HG03064 (cell line): ENCODE data around the gene ZNF44.
"Not testable (repeated sequence)": the region's sequence is repeated elsewhere in the genome, so short reads cannot be mapped to it uniquely, and the experiment has no call there.

Source experiments
- ATAC-seq: cut with Tn5 transposase; IDR thresholded peaks from one replicate; pipeline ENCODE4 v1.9.1; 2021; ENCODE audit warnings: low read depth; ENCODE audit not compliant: unreplicated experiment

The ZNF44 gene

DNA sequence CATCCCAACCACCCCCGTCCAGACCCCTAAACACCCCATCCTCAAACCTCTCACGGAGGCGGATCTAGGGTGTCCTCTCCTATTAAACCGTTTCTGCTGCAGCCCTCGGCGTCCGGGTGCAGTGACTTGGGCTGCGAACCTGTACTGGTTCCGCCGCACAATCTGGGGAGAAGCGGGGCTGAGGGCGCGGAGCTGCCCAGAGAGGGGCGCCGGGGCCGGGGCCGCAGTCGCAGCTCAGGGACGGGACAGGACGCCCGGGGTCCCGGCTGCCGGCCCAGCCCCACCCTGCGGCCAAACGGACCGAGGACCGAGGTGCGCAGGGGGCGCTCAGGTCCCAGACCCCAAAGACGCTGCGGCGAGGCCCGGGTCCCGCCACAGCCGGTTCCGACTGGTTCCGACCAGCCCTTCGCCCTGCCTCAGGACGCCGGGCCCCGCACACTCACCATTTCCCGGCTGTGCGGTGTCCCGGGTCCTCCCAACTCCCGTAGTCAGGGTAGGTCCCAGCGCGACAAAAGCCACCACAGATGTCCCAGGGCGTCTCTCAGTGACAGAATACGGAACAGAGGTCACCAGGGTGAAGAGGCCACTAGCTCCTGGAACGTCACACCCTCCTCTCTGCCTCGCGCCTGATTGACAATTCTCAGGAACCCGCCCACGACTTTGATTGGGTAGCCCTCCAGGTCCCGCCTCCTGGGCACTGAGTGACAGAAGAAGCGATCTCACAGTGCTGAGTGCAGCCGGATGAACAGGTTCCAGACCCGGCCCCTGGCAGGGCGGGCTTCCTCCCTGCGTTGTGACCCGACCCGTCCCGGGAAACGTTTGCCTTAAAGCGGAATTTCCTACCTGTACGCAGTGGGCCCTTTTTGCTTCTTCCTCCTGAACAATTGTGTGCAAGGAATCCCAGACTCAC lies at the start of gene ZNF44:
TSS of gene ZNF44 (minus strand) at position 635 of the 910 bp plus-strand sequence. CDS start at position 446, 189 bp downstream.
- ATAC-seq = peak; percentile 83

DNA sequence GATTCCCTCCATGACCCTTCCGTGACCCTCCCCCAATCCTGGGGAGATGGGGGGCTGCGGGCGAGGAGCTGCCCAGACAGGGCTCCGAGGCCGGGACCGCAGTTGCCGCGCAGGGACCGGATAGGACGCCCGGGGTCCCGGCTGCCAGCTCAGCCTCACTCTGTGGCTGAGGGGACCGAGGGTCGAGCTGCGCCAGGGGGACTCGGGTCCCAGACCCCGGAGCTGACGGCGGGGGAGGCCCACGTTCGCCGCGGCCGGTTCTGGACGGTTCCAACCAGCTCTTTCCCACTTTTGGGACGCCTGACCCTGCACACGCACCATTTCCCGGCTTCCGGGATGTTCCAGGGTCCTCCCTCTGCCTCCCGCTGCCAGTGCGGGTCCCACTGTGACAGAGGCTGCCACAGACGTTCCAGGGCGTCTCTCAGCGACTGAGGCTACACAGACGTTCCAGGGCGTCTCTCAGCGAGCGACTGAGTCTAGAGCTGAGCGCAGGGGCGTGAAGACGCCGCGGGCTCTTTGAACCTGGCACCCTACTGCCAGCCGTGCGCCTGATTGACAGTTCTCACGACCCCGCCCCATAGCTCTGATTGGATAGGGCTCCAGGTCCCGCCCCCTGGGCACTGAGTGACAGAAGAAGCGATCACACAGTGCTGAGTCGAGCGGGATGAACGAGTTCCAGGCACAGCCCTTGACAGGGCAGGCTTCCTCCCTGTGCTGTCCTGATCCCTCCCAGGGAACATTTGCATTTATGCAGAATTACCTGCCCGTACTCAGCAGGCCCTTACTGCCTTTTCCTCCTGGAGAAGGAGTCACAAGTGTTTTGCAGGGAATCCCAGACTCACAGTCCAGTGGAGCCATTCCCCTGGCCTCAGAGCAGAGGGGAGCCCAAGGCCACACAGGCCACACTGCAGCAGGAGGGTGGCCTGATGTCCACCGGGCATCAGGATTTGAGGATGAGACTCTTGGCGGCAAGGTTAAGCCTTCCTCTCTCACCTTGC lies 38.8 kb upstream of the ZNF44 start, which contains the start of gene ZNF563:
TSS of gene ZNF563 (minus strand) at position 472 of the 998 bp plus-strand sequence. CDS start at position 321, 151 bp downstream.
- peak; percentile 84 for ATAC-seq

DNA sequence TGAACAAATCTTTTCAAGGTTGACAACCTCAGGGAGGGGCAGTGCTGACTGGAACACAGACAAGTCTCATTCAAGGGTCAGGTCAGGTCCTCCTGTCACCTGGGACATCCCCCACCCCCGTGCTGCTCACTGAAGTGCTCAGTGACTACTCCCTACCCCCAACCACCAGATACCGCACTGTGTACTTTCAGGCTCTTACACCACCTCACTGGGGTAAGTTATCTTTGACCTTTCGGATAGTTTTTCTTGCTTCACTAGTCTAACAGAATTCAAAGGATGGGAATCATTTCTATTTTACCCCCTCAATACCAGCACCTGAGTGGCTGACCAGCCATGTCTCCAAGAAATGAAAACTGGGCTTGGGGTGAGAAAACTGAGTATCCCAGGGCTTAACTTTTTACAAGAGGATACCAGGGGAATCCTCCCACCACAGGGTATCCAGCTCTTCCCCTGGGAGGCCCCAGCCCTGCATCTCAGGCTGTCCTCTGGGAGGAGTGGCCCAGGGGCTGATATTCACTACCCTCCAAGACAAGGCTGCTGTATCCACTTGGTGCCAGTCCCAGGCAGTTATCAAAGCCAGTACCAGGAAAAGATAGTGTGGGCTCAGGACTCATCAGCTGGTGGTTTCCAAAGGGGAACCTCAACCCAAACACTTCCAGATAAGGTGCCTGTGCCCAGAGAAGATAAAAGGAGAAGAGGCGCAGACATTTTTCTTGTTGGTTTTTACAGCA lies 36.7 kb upstream of the ZNF44 start:
- no peak for ATAC-seq

DNA sequence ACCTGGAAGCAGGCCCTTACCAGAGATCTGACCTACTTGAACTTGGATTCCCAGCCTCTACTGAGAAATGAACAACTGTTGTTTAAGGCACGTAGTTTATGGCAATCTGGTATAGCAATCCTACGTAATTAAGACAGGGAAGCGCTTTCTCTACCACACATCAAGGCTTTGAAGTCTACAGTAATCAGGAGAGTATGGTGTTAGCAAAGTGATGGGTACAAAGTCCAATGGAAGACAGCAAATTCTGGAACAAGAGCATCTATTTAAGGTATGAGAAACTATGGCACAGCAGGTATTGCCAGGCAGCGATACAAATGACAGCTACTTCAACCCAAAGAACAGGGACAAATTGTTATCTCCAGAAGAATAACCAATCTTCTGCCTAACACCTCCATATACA lies 35.7 kb upstream of the ZNF44 start:
- no peak for ATAC-seq

DNA sequence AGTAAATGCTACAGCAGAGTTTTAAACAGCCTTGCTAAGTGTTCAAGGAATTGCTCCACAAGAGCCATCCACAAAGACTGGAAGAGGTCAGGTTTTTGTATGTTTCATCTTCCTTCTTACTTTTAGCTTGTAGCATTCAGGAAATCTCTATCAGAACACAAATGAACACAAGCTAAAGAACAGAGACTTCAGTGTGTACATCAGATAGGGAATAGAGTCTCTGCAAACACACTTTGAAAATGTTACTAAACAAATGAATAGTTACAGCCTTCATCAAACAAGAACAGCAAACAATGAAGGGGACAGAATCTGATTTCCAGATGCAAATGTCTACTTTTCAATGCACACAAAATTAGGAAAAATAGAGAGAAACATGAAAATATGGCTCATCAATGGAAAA lies 31.0 kb upstream of the ZNF44 start:
- no peak for ATAC-seq

DNA sequence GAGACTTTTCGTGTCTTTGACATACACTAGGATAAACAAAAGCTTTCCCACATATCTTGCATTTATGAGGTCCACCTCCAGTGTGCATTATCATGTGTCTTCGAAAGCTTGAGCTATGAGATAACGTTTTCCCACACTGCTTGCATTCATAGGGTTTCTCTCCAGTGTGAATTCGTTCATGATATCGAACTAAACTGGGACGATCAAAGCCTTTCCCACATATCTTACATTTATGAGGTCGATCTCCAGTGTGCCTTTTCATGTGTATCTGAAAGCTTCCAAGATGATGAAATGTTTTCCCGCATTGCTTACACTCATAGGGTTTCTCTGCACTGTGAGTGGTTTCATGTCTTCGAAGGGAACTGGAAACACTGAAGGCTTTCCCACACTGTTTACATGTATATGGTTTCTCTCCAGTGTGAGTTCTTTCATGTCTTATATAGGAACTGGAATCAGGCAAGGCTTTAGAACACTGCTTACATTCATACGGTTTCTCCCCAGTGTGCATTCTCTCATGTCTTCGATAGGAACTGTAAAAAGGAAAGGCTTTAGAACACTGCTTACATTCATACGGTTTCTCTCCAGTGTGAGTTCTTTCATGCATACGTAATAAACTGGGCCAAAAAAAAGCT lies 24.2 kb upstream of the ZNF44 start:
- no peak for ATAC-seq

DNA sequence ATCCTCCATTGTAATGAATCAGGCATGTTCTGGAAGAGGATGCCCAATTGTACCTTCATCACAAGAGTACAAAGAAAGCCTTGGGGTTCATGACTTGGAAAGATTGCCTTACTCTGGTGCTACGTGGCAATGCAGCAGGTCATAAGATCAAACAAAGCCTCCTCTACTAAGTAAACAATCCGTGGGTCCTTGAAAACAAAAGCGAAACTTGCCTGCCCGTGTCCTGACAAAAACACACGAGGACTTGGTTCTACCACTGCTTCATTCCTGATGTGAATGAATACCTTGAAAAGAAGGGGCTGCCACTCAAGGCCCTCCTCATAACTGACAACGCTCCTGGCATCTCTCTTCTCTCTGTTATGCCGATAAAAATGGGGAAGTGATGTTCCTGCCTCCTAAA lies 19.9 kb upstream of the ZNF44 start:
- ATAC-seq = no peak

DNA sequence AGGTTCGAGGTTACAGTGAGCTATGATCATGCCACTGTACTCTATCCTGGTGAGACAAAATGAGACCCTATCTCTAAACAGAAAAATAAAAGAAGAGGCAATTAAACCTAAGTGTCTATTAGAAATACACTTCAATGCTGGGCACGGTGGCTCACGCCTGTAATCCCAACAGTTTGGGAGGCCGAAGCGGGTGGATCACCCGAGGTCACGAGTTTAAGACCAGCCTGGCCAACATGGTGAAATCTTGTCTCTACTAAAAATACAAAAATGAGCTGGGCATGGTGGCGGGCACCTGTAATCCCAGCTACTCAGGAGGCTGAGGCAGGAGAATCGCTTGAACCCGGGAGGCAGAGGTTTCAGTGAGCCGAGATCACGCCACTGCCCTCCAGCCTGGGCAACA lies 14.2 kb upstream of the ZNF44 start:
- not testable (repeated sequence) for ATAC-seq

DNA sequence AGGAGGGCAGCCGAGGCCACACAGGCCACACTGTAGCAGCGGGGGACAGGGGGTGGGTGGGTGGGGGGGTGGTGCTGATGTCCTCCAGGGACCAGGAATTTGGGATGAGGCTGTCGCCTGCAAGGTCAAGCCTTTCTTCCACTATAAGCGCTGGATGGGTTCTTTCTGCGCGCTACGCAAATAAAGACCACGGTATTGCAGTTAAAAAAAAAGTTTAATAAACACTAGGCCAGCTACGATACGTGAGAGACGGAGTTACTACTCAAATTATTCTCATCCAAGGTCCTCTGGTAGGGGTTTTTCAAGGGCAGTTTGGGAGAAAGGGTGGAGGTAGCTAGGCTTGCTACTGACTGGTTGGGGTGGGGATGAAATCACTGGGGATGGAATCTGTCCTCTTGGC lies 508 bp upstream of the ZNF44 start:
- no peak for ATAC-seq

DNA sequence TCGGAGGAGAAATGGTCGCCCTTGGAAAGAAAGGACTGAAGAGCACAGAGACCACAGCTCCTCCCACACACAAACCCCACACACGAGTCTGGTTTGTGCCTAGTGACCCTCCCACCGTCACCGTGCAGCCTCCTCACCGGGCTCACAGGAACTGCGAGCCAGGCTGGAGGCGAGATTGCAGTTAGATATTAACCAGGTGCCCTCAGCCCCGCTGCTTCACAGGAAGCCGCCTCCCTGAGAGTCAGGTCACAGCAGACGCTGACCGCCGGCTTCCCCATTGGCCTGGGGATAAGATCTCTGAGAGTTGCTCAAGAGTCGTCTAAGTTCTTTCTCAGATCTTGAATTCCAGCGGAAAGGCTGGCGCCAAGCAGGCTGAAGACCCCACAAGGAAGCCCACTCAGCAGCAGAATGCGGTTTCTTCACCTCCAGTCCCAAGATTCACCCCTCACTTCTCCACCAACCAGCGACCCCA lies 870 bp downstream of the ZNF44 start:
- ATAC-seq = peak; percentile 36

DNA sequence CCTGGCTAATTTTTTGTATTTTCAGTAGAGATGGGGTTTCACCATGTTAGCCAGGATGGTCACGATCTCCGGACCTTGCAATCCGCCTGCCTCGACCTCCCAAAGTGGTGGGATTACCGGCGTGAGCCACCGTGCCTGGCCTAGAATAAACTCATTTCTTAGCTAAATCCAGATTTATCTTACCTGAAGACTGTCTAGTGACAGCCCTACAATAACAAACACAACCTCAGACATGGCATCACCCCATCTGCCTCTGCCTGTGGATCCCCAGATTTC lies 5.0 kb downstream of the ZNF44 start:
- no peak for ATAC-seq

DNA sequence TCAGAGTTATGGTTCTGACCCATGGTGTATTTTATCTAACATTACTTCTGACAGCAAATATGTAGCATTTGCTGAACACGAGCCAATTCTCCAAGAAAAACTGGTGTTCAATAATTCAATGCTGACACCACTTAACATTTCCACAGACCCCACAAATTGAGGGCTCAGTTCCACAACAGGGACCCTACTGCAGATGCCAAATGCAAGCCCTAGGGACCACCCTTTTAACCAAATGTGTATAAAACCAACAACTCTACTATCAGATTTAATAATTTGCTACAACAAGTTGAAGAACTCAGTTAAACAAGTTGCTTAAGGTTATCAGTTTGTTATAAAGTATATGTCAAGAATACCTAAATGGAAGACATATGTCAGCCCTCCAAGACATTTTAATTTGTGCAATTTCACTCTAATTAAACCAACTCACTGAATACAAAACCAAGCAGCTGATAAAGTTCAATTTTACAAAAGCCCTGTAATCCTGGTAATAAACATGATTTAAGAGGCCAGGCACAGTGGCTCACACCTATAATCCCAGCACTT lies 6.7 kb downstream of the ZNF44 start:
- no peak for ATAC-seq

DNA sequence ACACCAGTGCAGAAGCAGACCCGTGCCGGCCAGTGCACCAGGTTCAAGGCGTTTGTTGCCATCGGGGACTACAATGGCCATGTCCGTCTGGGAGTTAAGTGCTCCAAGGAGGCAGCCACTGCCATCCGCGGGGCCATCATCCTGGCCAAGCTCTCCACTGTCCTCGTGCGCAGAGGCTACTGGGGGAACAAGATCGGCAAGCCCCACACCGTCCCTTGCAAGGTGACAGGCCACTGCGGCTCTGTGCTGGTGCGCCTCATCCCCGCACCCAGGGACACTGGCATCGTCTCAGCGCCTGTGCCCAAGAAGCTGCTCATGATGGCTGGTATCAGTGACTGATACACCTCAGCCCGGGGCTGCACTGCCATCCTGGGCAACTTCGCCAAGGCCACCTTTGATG lies 10.1 kb downstream of the ZNF44 start:
- ATAC-seq = no peak

DNA sequence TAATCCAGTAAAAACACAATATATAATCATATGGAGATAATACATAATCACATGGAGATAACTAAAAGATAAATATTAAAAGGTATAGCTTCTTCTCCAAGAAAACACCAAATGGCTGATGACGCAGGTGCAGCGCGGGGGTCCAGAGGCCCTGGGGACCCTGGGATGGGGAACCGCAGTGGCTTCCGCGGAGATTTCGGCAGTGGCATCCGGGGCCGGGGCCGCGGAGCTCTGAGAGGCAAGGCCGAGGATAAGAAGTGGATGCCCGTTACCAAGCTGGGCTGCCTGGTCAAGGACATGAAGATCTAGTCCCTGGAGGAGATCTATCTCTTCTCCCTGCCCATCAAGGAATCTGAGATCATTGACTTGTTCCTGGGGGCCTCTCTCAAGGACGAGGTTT lies 10.5 kb downstream of the ZNF44 start:
- no peak for ATAC-seq

DNA sequence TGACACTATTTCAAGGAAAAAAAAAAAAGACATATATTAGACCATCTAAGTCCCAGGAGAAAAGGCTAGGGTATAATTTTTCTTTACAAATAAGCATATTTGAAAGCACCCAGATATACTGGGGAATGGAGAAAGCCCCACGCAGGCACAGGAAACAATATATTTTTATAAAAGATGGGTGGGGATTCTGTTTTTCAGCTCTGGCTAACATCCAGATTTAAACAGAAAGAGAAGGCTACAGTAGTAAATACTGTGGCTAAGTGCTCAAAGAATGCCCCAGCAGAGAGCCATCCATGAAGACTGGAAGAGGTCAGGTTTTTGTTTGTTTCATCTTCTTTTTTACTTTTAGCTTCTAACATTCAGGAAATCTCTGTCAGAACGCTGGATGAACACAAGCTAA lies 16.0 kb downstream of the ZNF44 start:
- ATAC-seq = no peak

DNA sequence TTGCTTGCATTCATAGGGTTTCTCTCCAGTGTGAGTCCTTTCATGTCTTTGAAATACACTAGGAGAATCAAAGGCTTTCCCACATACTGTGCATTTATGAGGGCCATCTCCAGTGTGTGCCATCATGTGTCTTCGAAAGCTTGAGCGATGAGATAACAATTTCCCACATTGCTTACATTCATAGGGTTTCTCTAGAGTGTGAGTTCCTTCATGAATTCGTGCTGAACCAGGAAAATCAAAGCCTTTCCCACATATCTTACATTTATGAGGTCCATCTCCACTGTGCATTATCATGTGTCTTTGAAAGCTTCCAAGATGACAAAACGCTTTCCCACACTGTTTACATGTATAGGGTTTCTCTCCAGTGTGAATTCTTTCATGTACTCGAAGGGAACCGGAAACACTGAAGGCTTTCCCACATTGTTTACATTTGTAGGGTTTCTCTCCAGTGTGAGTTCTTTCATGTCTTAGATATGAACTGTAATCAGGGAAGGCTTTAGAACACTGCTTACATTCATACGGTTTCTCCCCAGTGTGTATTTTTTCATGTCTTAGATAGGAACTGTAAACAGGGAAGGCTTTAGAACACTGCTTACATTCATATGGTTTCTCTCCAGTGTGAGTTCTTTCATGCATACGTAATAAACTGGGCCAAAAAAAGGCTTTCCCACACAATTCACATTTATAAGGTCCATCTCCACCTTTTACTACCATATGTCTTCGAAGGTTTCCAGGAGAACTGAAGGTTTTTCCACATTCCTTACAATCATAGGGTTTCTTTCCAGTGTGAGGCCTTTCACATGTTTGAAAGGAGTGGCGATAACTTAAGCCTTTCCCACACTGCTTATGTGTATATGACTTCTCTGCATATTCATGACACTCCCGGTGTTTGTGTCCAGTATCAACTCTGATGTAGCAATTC lies 21.4 kb downstream of the ZNF44 start:
- ATAC-seq = no peak

DNA sequence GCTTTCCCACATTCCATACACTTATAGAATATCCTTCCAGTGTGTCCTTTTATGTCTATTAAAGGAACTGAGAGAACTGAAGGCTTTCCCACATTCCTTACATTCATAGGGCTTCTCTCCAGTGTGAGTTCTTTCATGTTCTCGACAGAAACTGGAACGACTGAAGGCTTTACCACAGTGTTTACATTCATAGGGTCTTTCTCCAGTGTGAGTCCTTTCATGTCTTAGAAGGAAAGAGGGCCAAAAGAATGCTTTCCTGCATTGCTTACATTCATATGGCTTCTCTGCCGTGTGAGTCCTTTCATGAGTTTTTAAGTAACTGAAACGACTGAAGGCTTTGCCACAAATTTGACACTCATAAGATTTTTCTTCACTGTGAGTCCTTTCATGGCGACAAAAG lies 22.3 kb downstream of the ZNF44 start:
- no peak for ATAC-seq

DNA sequence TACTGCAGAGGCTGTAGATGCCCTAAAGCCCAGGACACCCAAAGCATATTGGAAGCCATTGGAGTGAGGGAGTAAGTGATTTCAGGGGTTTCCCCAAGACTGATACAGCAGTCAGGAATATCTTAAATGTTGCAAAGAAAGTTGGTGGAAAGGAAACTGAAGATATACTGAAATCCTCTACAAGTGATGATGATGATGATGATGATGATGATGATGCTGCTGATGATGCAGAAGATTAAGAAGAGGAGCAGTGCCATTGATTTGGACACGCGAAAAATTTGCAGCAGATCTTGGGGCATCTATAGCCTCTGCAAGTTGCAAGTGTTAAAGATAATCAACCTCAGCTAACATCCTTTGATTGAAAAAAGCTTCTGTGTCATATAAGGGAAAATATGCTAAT lies 23.8 kb downstream of the ZNF44 start:
- no peak for ATAC-seq
